Measurements from ENCODE around the gene RGS6. TPM values are rescaled to one million over a fixed set of nuclear protein-coding genes. Genes with fewer than 3 reads are reported as not detected.

RGS6 gene
- total RNA-seq, 1 donor from 2014 or later, result not detected

GRCh38 chr14:72311116-72311515, 378.9 kb downstream of the RGS6 start:
- intact Hi-C loops (cut with micrococcal nuclease), result no loop called here
- DNase-seq (no peak), ATAC-seq (ENCODE audit: low read depth) (no peak)
- Mint-ChIP-seq H3K36me3 (ENCODE audit: low read depth) (no peaks in the 10 kb centered on the region), H3K4me3 (no peak overlapping the region), H3K27ac (no peak overlapping the region), H3K9me3 (peaks cover 5% of the 10 kb centered on the region), H3K27me3 (peaks cover 33% of the 10 kb centered on the region), H3K4me1 (no peaks in the 10 kb centered on the region)
- no peak for TF ChIP-seq CTCF (IDR thresholded peaks at IDR 0.05)
- POLR2A ChIA-PET, result no interaction called here
- CTCF ChIA-PET, result no interaction called here

GRCh38 chr14:72311516-72311915, 379.3 kb downstream of the RGS6 start:
- intact Hi-C loops (cut with micrococcal nuclease), result no loop called here
- no peak for DNase-seq
- Mint-ChIP-seq H3K4me1 (no peaks in the 10 kb centered on the region), H3K9me3 (peaks cover 2% of the 10 kb centered on the region), H3K36me3 (ENCODE audit: low read depth) (no peaks in the 10 kb centered on the region), H3K27me3 (peaks cover 31% of the 10 kb centered on the region), H3K4me3 (no peak overlapping the region), H3K27ac (no peak overlapping the region)
- POLR2A ChIA-PET, result no interaction called here
- no peak for TF ChIP-seq CTCF (IDR thresholded peaks at IDR 0.05)
- CTCF ChIA-PET, result no interaction called here
- ATAC-seq (ENCODE audit: low read depth), result no peak

- POLR2A ChIA-PET, result no interaction called here
- CTCF ChIA-PET, result no interaction called here
Measured at GRCh38 chr14:72314808-72315435, 382.7 kb downstream of the RGS6 start.

GRCh38 chr14:72315714-72316113, 383.5 kb downstream of the RGS6 start:
- DNase-seq (no peak), ATAC-seq (ENCODE audit: low read depth) (no peak)
- H3K4me3 Mint-ChIP-seq, result no peak overlapping the region
- peaks cover 26% of the 10 kb centered on the region for H3K27me3 Mint-ChIP-seq
- H3K4me1 Mint-ChIP-seq, result no peaks in the 10 kb centered on the region
- POLR2A ChIA-PET, result no interaction called here
- TF ChIP-seq CTCF (IDR thresholded peaks at IDR 0.05), result no peak
- intact Hi-C loops (cut with micrococcal nuclease), result no loop called here
- CTCF ChIA-PET, result no interaction called here
- no peaks in the 10 kb centered on the region for H3K9me3 Mint-ChIP-seq
- H3K27ac Mint-ChIP-seq, result no peak overlapping the region
- no peaks in the 10 kb centered on the region for H3K36me3 Mint-ChIP-seq (ENCODE audit: low read depth)

More at GRCh38 chr14:72314808-72315435, 382.7 kb downstream of the RGS6 start:
- intact Hi-C loops (cut with micrococcal nuclease), result no loop called here
- Mint-ChIP-seq H3K4me1 (no peaks in the 10 kb centered on the region), H3K9me3 (no peaks in the 10 kb centered on the region), H3K4me3 (no peak overlapping the region), H3K27me3 (peaks cover 30% of the 10 kb centered on the region), H3K27ac (no peak overlapping the region), H3K36me3 (ENCODE audit: low read depth) (no peaks in the 10 kb centered on the region)
- TF ChIP-seq CTCF (IDR thresholded peaks at IDR 0.05), result no peak
- ATAC-seq (ENCODE audit: low read depth) (no peak), DNase-seq (no peak)

GRCh38 chr14:72318648-72319047, 386.4 kb downstream of the RGS6 start:
- ChIA-PET POLR2A (no interaction called here), CTCF (no interaction called here)
- DNase-seq (no peak), ATAC-seq (ENCODE audit: low read depth) (no peak)
- H3K27ac Mint-ChIP-seq, result no peak overlapping the region
- no peaks in the 10 kb centered on the region for H3K9me3 Mint-ChIP-seq
- peaks cover 20% of the 10 kb centered on the region for H3K27me3 Mint-ChIP-seq
- no peak overlapping the region for H3K4me3 Mint-ChIP-seq
- H3K4me1 Mint-ChIP-seq, result no peaks in the 10 kb centered on the region
- TF ChIP-seq CTCF (IDR thresholded peaks at IDR 0.05), result no peak
- no peaks in the 10 kb centered on the region for H3K36me3 Mint-ChIP-seq (ENCODE audit: low read depth)
- intact Hi-C loops (cut with micrococcal nuclease), result no loop called here
